Body of pancreas (tissue), 4 donors: Measurements from ENCODE around the gene VRK3.
"Not testable (repeated sequence)": the region's sequence is repeated elsewhere in the genome, so short reads cannot be mapped to it uniquely, and the experiment has no call there.

Experiments
- POLR2A ChIP-seq, 3 donors: fragments of 450-650 bp; IDR thresholded peaks; one replicate each; pipeline ENCODE4 v1.6.1; 2016; ENCODE audit warnings: antibody characterized with exemption in 3 of 3, mild to moderate bottlenecking in 2 of 3
- TF ChIP-seq, protein P1 (sequence below), 7 experiments: fragments of 450-650 bp in 4 of 7; fragments of 200-600 bp in 3 of 7; sonication (generic) in 3 of 7; IDR thresholded peaks; one replicate each; pipeline ENCODE4 v1.5.1; 2016 to 2019; ENCODE audit warnings: antibody characterized with exemption in 7 of 7

- TF ChIP-seq, protein P1, sequence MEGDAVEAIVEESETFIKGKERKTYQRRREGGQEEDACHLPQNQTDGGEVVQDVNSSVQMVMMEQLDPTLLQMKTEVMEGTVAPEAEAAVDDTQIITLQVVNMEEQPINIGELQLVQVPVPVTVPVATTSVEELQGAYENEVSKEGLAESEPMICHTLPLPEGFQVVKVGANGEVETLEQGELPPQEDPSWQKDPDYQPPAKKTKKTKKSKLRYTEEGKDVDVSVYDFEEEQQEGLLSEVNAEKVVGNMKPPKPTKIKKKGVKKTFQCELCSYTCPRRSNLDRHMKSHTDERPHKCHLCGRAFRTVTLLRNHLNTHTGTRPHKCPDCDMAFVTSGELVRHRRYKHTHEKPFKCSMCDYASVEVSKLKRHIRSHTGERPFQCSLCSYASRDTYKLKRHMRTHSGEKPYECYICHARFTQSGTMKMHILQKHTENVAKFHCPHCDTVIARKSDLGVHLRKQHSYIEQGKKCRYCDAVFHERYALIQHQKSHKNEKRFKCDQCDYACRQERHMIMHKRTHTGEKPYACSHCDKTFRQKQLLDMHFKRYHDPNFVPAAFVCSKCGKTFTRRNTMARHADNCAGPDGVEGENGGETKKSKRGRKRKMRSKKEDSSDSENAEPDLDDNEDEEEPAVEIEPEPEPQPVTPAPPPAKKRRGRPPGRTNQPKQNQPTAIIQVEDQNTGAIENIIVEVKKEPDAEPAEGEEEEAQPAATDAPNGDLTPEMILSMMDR (IDR thresholded peaks at IDR 0.05), result not testable (repeated sequence)
- not testable (repeated sequence) for TF ChIP-seq POLR2A (IDR thresholded peaks at IDR 0.05)
Measured at GRCh38 chr19:49958144-49958543, 67.0 kb downstream of the VRK3 start.
